HUDEP-2 (cell line): ENCODE measurements around the gene SNX25.

ENCODE experiments used
- DNase-seq, 76 experiments: peaks; one replicate each; lab custom pipeline; 2025; ENCODE audit not compliant: unreplicated experiment in 76 of 76; lab: John Stamatoyannopoulos, UW

The SNX25 gene

GRCh38 chr4:185257694-185258093, 48.3 kb downstream of the SNX25 start:
- DNase-seq = no peak

GRCh38 chr4:185258741-185259140, 49.3 kb downstream of the SNX25 start:
- peak in 20 of 76 experiments; percentile 1 to 31 (median 8) for DNase-seq

- DNase-seq = no peak
Observed at GRCh38 chr4:185259719-185260118, 50.3 kb downstream of the SNX25 start.

- no peak for DNase-seq
Observed at GRCh38 chr4:185261946-185262345, 52.5 kb downstream of the SNX25 start.

- no peak for DNase-seq
Observed at GRCh38 chr4:185263419-185263818, 54.0 kb downstream of the SNX25 start.

- peak in 1 of 76 experiments; percentile 11 for DNase-seq
Observed at GRCh38 chr4:185265942-185266341, 56.5 kb downstream of the SNX25 start.

GRCh38 chr4:185269286-185269685, 59.9 kb downstream of the SNX25 start:
- DNase-seq = no peak

- DNase-seq = no peak
Observed at GRCh38 chr4:185270037-185270436, 60.6 kb downstream of the SNX25 start.

GRCh38 chr4:185270885-185271284, 61.5 kb downstream of the SNX25 start:
- no peak for DNase-seq

GRCh38 chr4:185272245-185272644, 62.8 kb downstream of the SNX25 start:
- no peak for DNase-seq

GRCh38 chr4:185275501-185275900, 66.1 kb downstream of the SNX25 start:
- DNase-seq = no peak

GRCh38 chr4:185276036-185276435, 66.6 kb downstream of the SNX25 start:
- no peak for DNase-seq

- no peak for DNase-seq
Observed at GRCh38 chr4:185278716-185279115, 69.3 kb downstream of the SNX25 start.

- DNase-seq = no peak
Observed at GRCh38 chr4:185280608-185281007, 71.2 kb downstream of the SNX25 start.

- no peak for DNase-seq
Observed at GRCh38 chr4:185282968-185283367, 73.6 kb downstream of the SNX25 start.

GRCh38 chr4:185283723-185284122, 74.3 kb downstream of the SNX25 start:
- DNase-seq = no peak

GRCh38 chr4:185285632-185286393, 76.4 kb downstream of the SNX25 start:
- DNase-seq = no peak

GRCh38 chr4:185286571-185286970, 77.2 kb downstream of the SNX25 start:
- DNase-seq = no peak

- no peak for DNase-seq
Observed at GRCh38 chr4:185287031-185287430, 77.6 kb downstream of the SNX25 start.

GRCh38 chr4:185290018-185290607, 80.7 kb downstream of the SNX25 start:
- no peak for DNase-seq

- no peak for DNase-seq
Observed at GRCh38 chr4:185290656-185291055, 81.3 kb downstream of the SNX25 start.

GRCh38 chr4:185293202-185293601, 83.8 kb downstream of the SNX25 start:
- DNase-seq = no peak
